WTC11 (cell line): ENCODE data around the gene TMEM245.

ENCODE experiments used
- CREM ChIP-seq: sonication (generic); formaldehyde crosslinking; IDR thresholded peaks from 2 replicates; pipeline ENCODE4 v1.8.1; 2022; ENCODE audit warnings: mild to moderate bottlenecking, missing genetic modification reagents, moderate library complexity
- CTCF ChIP-seq: fragments of 200-600 bp; IDR thresholded peaks from 2 replicates; pipeline ENCODE4 v1.8.0; 2022; ENCODE audit warnings: antibody characterized with exemption
- NFE2L1 ChIP-seq: sonication (generic); formaldehyde crosslinking; IDR thresholded peaks from 2 replicates; pipeline ENCODE4 v1.8.1; 2023; ENCODE audit warnings: missing genetic modification reagents
- NFYB ChIP-seq: sonication (generic); formaldehyde crosslinking; conservative IDR thresholded peaks from 2 replicates; pipeline ENCODE4 v1.8.0; 2022; ENCODE audit warnings: low read depth, missing genetic modification reagents
- NR2C2 ChIP-seq: sonication (generic); formaldehyde crosslinking; IDR thresholded peaks from 2 replicates; pipeline ENCODE4 v1.8.0; 2022; ENCODE audit warnings: mild to moderate bottlenecking, missing genetic modification reagents
- PRDM15 ChIP-seq: sonication (generic); formaldehyde crosslinking; IDR thresholded peaks from 2 replicates; pipeline ENCODE4 v1.8.0; 2022; ENCODE audit warnings: missing genetic modification reagents
- PREB ChIP-seq: sonication (generic); formaldehyde crosslinking; IDR thresholded peaks from 2 replicates; pipeline ENCODE4 v1.8.1; 2022; ENCODE audit warnings: mild to moderate bottlenecking, missing genetic modification reagents, moderate library complexity, borderline replicate concordance
- RELA ChIP-seq: sonication (generic); formaldehyde crosslinking; IDR thresholded peaks from 2 replicates; pipeline ENCODE4 v1.8.1; 2022; ENCODE audit warnings: missing genetic modification reagents, mild to moderate bottlenecking, borderline replicate concordance
- USF2 ChIP-seq: sonication (generic); formaldehyde crosslinking; IDR thresholded peaks from 2 replicates; pipeline ENCODE4 v1.8.1; 2023; ENCODE audit warnings: mild to moderate bottlenecking, missing genetic modification reagents, moderate library complexity
- ZNF121 ChIP-seq: sonication (generic); formaldehyde crosslinking; IDR thresholded peaks from 2 replicates; pipeline ENCODE4 v1.8.0; 2023; ENCODE audit warnings: missing genetic modification reagents

GRCh38 chr9:109060191-109060590 is 59.6 kb downstream of the TMEM245 start:
- TF ChIP-seq CTCF (no peak), NFYB (CRISPR knock-in tag) (no peak), CREM (CRISPR knock-in tag) (no peak), NFE2L1 (CRISPR knock-in tag) (no peak), NR2C2 (CRISPR knock-in tag) (no peak), ZNF121 (CRISPR knock-in tag) (no peak), USF2 (CRISPR knock-in tag) (no peak), PREB (CRISPR knock-in tag) (no peak), RELA (CRISPR knock-in tag) (no peak), PRDM15 (CRISPR knock-in tag) (no peak)
